ENCODE data around the gene INSR. TPM values are rescaled to one million over a fixed set of nuclear protein-coding genes. Genes with fewer than 3 reads are reported as not detected.

The INSR gene
- total and polyA plus RNA-seq, 5 donors from 2014 or later: 0.02 to 0.44 (median 0.10) TPM; not detected in 2

DNA sequence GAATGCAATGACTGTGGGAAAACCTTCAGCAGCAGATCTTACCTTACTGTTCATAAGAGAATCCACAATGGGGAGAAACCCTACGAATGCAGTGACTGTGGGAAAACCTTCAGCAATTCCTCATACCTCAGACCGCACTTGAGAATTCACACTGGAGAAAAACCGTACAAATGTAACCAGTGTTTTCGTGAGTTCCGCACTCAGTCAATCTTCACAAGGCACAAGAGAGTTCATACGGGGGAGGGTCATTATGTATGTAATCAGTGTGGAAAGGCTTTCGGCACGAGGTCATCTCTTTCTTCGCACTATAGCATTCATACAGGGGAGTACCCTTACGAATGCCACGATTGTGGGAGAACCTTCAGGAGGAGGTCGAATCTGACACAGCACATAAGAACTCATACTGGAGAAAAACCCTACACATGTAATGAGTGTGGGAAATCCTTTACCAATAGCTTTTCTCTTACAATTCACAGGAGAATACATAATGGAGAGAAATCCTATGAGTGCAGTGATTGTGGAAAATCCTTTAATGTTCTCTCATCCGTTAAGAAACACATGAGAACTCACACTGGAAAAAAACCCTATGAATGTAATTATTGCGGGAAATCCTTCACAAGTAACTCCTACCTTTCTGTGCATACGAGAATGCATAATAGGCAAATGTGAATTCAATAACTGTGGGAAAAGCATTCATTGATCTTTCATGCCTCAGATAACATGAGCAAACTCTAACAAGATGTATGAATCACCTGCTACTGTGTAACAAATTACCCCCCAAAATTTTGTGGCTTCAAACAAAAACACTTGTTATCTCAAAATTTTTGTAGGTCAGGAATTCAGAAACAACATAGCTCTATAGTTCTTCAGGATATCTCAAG is 210.9 kb downstream of the INSR start:
- Mint-ChIP-seq H3K9me3 (peaks cover 0 to 74% (median 22%) of the 10 kb centered on the region in 7 donors), H3K27me3 (no peaks in the 10 kb centered on the region), H3K4me3 (peak overlapping the region in 1 of 4 donors; percentile 41), H3K27ac (no peak overlapping the region), H3K4me1 (peaks cover 0 to 3% (median 1%) of the 10 kb centered on the region in 4 donors), H3K36me3 (peaks cover 58% of the 10 kb centered on the region)
- no peaks in the 10 kb centered on the region for H3K27me3 ChIP-seq (ENCODE audit: control insufficient read depth, insufficient read depth, low read length)
- H3K9me3 ChIP-seq (ENCODE audit: control insufficient read depth in 2 of 2, low read length in 2 of 2): peaks cover 87 to 98% of the 10 kb centered on the region in 2 experiments
- H3K4me3 ChIP-seq (ENCODE audit: low read depth, low read length): peak overlapping the region; percentile 24
- peak in 1 of 3 donors; percentile 44 for DNase-seq
- no peak overlapping the region for H3K27ac ChIP-seq (ENCODE audit: insufficient read depth, low read length, poor library complexity, severe bottlenecking)
- H3K36me3 ChIP-seq (ENCODE audit: control insufficient read depth, insufficient read depth, low read length): peaks cover 62% of the 10 kb centered on the region
- no peaks in the 10 kb centered on the region for H3K4me1 ChIP-seq (ENCODE audit: control insufficient read depth, insufficient read depth, low read length, poor library complexity, severe bottlenecking)
- no peak for ATAC-seq (ENCODE audit: low read depth in 2 of 2)

DNA sequence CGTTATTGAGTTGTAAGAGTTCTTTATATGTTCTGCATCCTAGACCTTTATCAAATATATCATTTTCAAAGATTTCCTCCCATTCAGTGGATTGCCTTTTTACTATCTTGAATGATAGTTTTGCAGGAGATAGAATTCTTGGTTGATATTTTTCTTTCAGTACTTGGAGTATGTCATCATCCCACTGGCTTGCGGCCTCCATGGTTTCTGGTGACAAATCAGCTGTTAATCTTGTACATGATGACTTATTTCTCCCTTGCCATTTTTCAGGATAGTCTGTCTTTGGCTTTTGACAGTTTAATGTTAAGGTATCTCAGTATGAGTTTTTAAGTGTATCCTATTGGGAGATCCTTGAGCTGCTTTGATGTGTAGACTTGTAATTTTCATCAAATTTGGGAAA is 216.2 kb downstream of the INSR start:
- Histone ChIP-seq H3K4me3 (ENCODE audit: low read depth, low read length) (no peak overlapping the region), H3K9me3 (ENCODE audit: control insufficient read depth in 2 of 2, low read length in 2 of 2) (peaks cover 66 to 78% of the 10 kb centered on the region in 2 experiments), H3K27me3 (ENCODE audit: control insufficient read depth, insufficient read depth, low read length) (no peaks in the 10 kb centered on the region), H3K36me3 (ENCODE audit: control insufficient read depth, insufficient read depth, low read length) (peaks cover 97% of the 10 kb centered on the region), H3K4me1 (ENCODE audit: control insufficient read depth, insufficient read depth, low read length, poor library complexity, severe bottlenecking) (no peaks in the 10 kb centered on the region), H3K27ac (ENCODE audit: insufficient read depth, low read length, poor library complexity, severe bottlenecking) (no peak overlapping the region)
- peaks cover 81% of the 10 kb centered on the region for H3K36me3 Mint-ChIP-seq
- no peak overlapping the region for H3K27ac Mint-ChIP-seq
- H3K9me3 Mint-ChIP-seq: peaks cover 0 to 73% (median 22%) of the 10 kb centered on the region in 7 donors
- peaks cover 4% of the 10 kb centered on the region for H3K27me3 Mint-ChIP-seq
- no peak overlapping the region for H3K4me3 Mint-ChIP-seq
- DNase-seq (no peak), ATAC-seq (ENCODE audit: low read depth in 2 of 2) (no peak)
- H3K4me1 Mint-ChIP-seq: peaks cover 0 to 11% (median 3%) of the 10 kb centered on the region in 4 donors

DNA sequence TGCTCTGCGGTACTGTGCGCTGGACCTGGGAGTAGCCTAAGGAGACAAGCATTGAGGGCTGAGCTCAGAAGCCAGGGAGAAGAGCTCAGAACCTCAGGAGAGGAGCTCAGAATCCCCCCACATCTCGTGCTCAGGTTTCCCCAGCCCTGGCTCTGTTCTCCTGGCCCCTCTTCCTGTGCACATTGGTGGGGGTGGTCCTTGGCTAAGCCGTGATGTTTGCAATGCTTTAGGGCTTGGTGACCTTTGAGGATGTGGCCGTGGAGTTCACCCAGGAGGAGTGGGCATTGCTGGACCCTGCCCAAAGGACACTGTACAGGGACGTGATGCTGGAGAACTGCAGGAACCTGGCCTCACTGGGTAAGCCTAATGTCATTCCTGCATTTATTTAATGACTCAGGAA is 218.1 kb downstream of the INSR start:
- Mint-ChIP-seq H3K36me3 (peaks cover 77% of the 10 kb centered on the region), H3K27ac (no peak overlapping the region), H3K27me3 (peaks cover 4% of the 10 kb centered on the region), H3K9me3 (peaks cover 0 to 56% (median 15%) of the 10 kb centered on the region in 7 donors), H3K4me3 (no peak overlapping the region), H3K4me1 (peaks cover 0 to 22% (median 5%) of the 10 kb centered on the region in 4 donors)
- H3K27me3 ChIP-seq (ENCODE audit: control insufficient read depth, insufficient read depth, low read length): no peaks in the 10 kb centered on the region
- H3K4me3 ChIP-seq (ENCODE audit: low read depth, low read length): no peak overlapping the region
- H3K4me1 ChIP-seq (ENCODE audit: control insufficient read depth, insufficient read depth, low read length, poor library complexity, severe bottlenecking): no peaks in the 10 kb centered on the region
- H3K36me3 ChIP-seq (ENCODE audit: control insufficient read depth, insufficient read depth, low read length): peaks cover 92% of the 10 kb centered on the region
- no peak overlapping the region for H3K27ac ChIP-seq (ENCODE audit: insufficient read depth, low read length, poor library complexity, severe bottlenecking)
- DNase-seq (no peak), ATAC-seq (ENCODE audit: low read depth in 2 of 2) (no peak)
- H3K9me3 ChIP-seq (ENCODE audit: control insufficient read depth in 2 of 2, low read length in 2 of 2): peaks cover 51 to 59% of the 10 kb centered on the region in 2 experiments

DNA sequence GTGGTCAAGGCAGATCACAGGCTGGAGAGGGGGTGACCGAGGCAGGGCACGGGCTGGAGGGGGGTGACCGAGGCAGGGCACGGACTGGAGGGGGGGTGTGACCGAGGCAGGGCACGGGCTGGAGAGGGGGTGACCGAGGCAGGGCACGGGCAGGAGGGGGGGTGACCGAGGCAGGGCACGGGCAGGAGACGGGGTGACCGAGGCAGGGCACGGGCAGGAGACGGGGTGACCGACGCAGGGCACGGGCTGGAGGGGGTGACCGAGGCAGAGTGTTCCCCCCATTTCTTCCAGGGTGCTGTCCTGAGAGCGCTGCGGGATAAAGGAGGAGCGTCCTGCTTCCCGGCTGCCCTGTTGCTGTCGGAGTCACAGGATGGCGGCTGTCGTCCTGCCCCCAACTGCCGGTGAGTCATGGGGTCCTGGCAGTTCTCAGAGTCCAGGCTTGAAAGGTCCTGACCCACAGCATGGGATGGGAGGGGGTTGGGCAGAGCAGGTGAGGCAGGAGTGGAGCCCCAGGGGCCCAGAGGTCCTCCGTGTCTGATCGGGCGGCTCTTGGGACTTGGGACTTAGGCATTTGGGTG is 219.4 kb downstream of the INSR start:
- Mint-ChIP-seq H3K36me3 (peaks cover 63% of the 10 kb centered on the region), H3K9me3 (peaks cover 0 to 44% (median 9%) of the 10 kb centered on the region in 7 donors), H3K4me3 (no peak overlapping the region), H3K27me3 (peaks cover 4% of the 10 kb centered on the region), H3K4me1 (peaks cover 0 to 32% (median 8%) of the 10 kb centered on the region in 4 donors), H3K27ac (no peak overlapping the region)
- ATAC-seq (ENCODE audit: low read depth in 2 of 2): no peak
- no peak overlapping the region for H3K4me3 ChIP-seq (ENCODE audit: low read depth, low read length)
- H3K9me3 ChIP-seq (ENCODE audit: control insufficient read depth in 2 of 2, low read length in 2 of 2): peaks cover 39 to 45% of the 10 kb centered on the region in 2 experiments
- H3K27ac ChIP-seq (ENCODE audit: insufficient read depth, low read length, poor library complexity, severe bottlenecking): no peak overlapping the region
- peaks cover 10% of the 10 kb centered on the region for H3K4me1 ChIP-seq (ENCODE audit: control insufficient read depth, insufficient read depth, low read length, poor library complexity, severe bottlenecking)
- DNase-seq: no peak
- no peaks in the 10 kb centered on the region for H3K27me3 ChIP-seq (ENCODE audit: control insufficient read depth, insufficient read depth, low read length)
- H3K36me3 ChIP-seq (ENCODE audit: control insufficient read depth, insufficient read depth, low read length): peaks cover 81% of the 10 kb centered on the region

DNA sequence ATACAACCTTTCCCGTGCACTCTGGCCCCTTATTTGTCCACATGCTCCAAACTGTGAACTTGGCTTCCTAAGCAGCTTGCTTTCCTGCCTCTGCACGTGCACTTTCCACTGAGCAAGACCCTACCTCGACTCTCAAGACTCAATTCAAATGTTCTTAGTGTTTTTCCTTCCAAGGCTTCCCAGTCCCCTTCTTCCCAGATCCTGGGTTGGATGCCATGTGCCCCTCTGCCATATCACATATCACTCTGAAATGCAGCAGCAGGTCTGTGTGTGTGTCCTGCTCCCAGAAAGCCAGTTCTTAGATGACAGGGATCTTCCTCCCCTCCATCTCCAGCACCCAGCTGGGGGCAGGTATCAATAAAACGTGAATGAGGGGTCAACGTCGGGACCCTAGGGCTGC is 221.7 kb downstream of the INSR start:
- Histone ChIP-seq H3K4me1 (ENCODE audit: control insufficient read depth, insufficient read depth, low read length, poor library complexity, severe bottlenecking) (peaks cover 12% of the 10 kb centered on the region), H3K4me3 (ENCODE audit: low read depth, low read length) (no peak overlapping the region), H3K27me3 (ENCODE audit: control insufficient read depth, insufficient read depth, low read length) (no peaks in the 10 kb centered on the region), H3K36me3 (ENCODE audit: control insufficient read depth, insufficient read depth, low read length) (peaks cover 59% of the 10 kb centered on the region), H3K27ac (ENCODE audit: insufficient read depth, low read length, poor library complexity, severe bottlenecking) (no peak overlapping the region), H3K9me3 (ENCODE audit: control insufficient read depth in 2 of 2, low read length in 2 of 2) (peaks cover 19 to 25% of the 10 kb centered on the region in 2 experiments)
- H3K4me3 Mint-ChIP-seq: peak overlapping the region; percentile 70 to 85 (median 77)
- H3K9me3 Mint-ChIP-seq: peaks cover 0 to 24% (median 5%) of the 10 kb centered on the region in 7 donors
- peaks cover 7% of the 10 kb centered on the region for H3K27me3 Mint-ChIP-seq
- ATAC-seq (ENCODE audit: low read depth in 2 of 2) (no peak), DNase-seq (no peak)
- H3K36me3 Mint-ChIP-seq: peaks cover 42% of the 10 kb centered on the region
- H3K4me1 Mint-ChIP-seq: peaks cover 0 to 39% (median 14%) of the 10 kb centered on the region in 4 donors
- H3K27ac Mint-ChIP-seq: peak overlapping the region in 1 of 3 donors; percentile 95

- DNase-seq: no peak
- Histone ChIP-seq H3K9me3 (ENCODE audit: control insufficient read depth in 2 of 2, low read length in 2 of 2) (peaks cover 0 to 3% of the 10 kb centered on the region in 2 experiments), H3K27me3 (ENCODE audit: control insufficient read depth, insufficient read depth, low read length) (no peaks in the 10 kb centered on the region), H3K4me3 (ENCODE audit: low read depth, low read length) (peak overlapping the region; percentile 94), H3K36me3 (ENCODE audit: control insufficient read depth, insufficient read depth, low read length) (peaks cover 32% of the 10 kb centered on the region), H3K27ac (ENCODE audit: insufficient read depth, low read length, poor library complexity, severe bottlenecking) (peak overlapping the region; percentile 92), H3K4me1 (ENCODE audit: control insufficient read depth, insufficient read depth, low read length, poor library complexity, severe bottlenecking) (peaks cover 12% of the 10 kb centered on the region)
- Mint-ChIP-seq H3K36me3 (peaks cover 21% of the 10 kb centered on the region), H3K27me3 (peaks cover 4% of the 10 kb centered on the region), H3K9me3 (peaks cover 0 to 5% (median 0%) of the 10 kb centered on the region in 7 donors), H3K27ac (peak overlapping the region; percentile 92 to 98 (median 97)), H3K4me3 (peak overlapping the region; percentile 94 to 99 (median 96)), H3K4me1 (peaks cover 0 to 37% (median 14%) of the 10 kb centered on the region in 4 donors)
- ATAC-seq (ENCODE audit: low read depth in 2 of 2): peak; percentile 0 to 3
Measured at GRCh38 chr19:7069904-7070226, 224.3 kb downstream of the INSR start.

GRCh38 chr19:7069042-7069903 is 224.9 kb downstream of the INSR start, which contains the start of gene ZNF557:
Gene ZNF557 (plus strand): TSS chr19:7069703. CDS start chr19:7075075, 5,372 bp downstream.
- Mint-ChIP-seq H3K9me3 (peaks cover 0 to 3% (median 0%) of the 10 kb centered on the region in 7 donors), H3K36me3 (peaks cover 18% of the 10 kb centered on the region), H3K4me3 (peak within 1 kb of the TSS; percentile 94 to 99 (median 96))

More at GRCh38 chr19:7069042-7069903, 224.9 kb downstream of the INSR start, which contains the start of gene ZNF557:
- ATAC-seq (ENCODE audit: low read depth in 2 of 2) (peak; percentile 96 to 98), DNase-seq (peak; percentile 97 to 99 (median 99))
- peaks cover 27% of the 10 kb centered on the region for H3K36me3 ChIP-seq (ENCODE audit: control insufficient read depth, insufficient read depth, low read length)
- H3K27me3 ChIP-seq (ENCODE audit: control insufficient read depth, insufficient read depth, low read length): no peaks in the 10 kb centered on the region
- Mint-ChIP-seq H3K4me1 (peaks cover 0 to 35% (median 14%) of the 10 kb centered on the region in 4 donors), H3K27ac (peak within 1 kb of the TSS; percentile 92 to 98 (median 97)), H3K27me3 (peaks cover 4% of the 10 kb centered on the region)
- peaks cover 12% of the 10 kb centered on the region for H3K4me1 ChIP-seq (ENCODE audit: control insufficient read depth, insufficient read depth, low read length, poor library complexity, severe bottlenecking)
- H3K27ac ChIP-seq (ENCODE audit: insufficient read depth, low read length, poor library complexity, severe bottlenecking): peak within 1 kb of the TSS; percentile 92
- H3K9me3 ChIP-seq (ENCODE audit: control insufficient read depth in 2 of 2, low read length in 2 of 2): peaks cover 0 to 3% of the 10 kb centered on the region in 2 experiments
- H3K4me3 ChIP-seq (ENCODE audit: low read depth, low read length): peak within 1 kb of the TSS; percentile 94
